Hematopoietic multipotent progenitor cell treated with erythropoietin and hydrocortisone succinate and interleukin-3 and kit ligand, for 17 days (in vitro differentiated cells): ENCODE data around the gene FAM120A.
"Not testable (repeated sequence)": the region's sequence is repeated elsewhere in the genome, so short reads cannot be mapped to it uniquely, and the experiment has no call there.

Experiments
- DNase-seq: peaks from one replicate; pipeline ENCODE4 v3.0.0-alpha.2; 2015; ENCODE audit warnings: low spot score

FAM120A gene

GRCh38 chr9:93509084-93509483, 57.6 kb downstream of the FAM120A start:
- DNase-seq, result no peak

GRCh38 chr9:93510041-93510440, 58.6 kb downstream of the FAM120A start:
- no peak for DNase-seq

GRCh38 chr9:93511228-93511627, 59.7 kb downstream of the FAM120A start:
- not testable (repeated sequence) for DNase-seq

GRCh38 chr9:93512170-93512812, 60.8 kb downstream of the FAM120A start:
- not testable (repeated sequence) for DNase-seq

- DNase-seq, result no peak
Measured at GRCh38 chr9:93513606-93514005, 62.1 kb downstream of the FAM120A start.

GRCh38 chr9:93517331-93517730, 65.8 kb downstream of the FAM120A start:
- no peak for DNase-seq

- DNase-seq, result no peak
Measured at GRCh38 chr9:93520523-93520922, 69.0 kb downstream of the FAM120A start.

GRCh38 chr9:93522736-93523135, 71.3 kb downstream of the FAM120A start:
- no peak for DNase-seq

- DNase-seq, result no peak
Measured at GRCh38 chr9:93523518-93524144, 72.1 kb downstream of the FAM120A start.

- no peak for DNase-seq
Measured at GRCh38 chr9:93525476-93525875, 74.0 kb downstream of the FAM120A start.

- no peak for DNase-seq
Measured at GRCh38 chr9:93531374-93531773, 79.9 kb downstream of the FAM120A start.

GRCh38 chr9:93532141-93532540, 80.7 kb downstream of the FAM120A start:
- no peak for DNase-seq

- no peak for DNase-seq
Measured at GRCh38 chr9:93533863-93534262, 82.4 kb downstream of the FAM120A start.

GRCh38 chr9:93536167-93536566, 84.7 kb downstream of the FAM120A start:
- no peak for DNase-seq

GRCh38 chr9:93536874-93537273, 85.4 kb downstream of the FAM120A start:
- no peak for DNase-seq

- no peak for DNase-seq
Measured at GRCh38 chr9:93540305-93540704, 88.8 kb downstream of the FAM120A start.

- no peak for DNase-seq
Measured at GRCh38 chr9:93541005-93541404, 89.5 kb downstream of the FAM120A start.

GRCh38 chr9:93541581-93542349, 90.3 kb downstream of the FAM120A start:
- DNase-seq, result no peak

GRCh38 chr9:93543117-93543516, 91.6 kb downstream of the FAM120A start:
- DNase-seq, result no peak

- DNase-seq, result no peak
Measured at GRCh38 chr9:93546356-93546755, 94.9 kb downstream of the FAM120A start.

- DNase-seq, result no peak
Measured at GRCh38 chr9:93549611-93550010, 98.1 kb downstream of the FAM120A start.

GRCh38 chr9:93552923-93553322, 101.4 kb downstream of the FAM120A start:
- no peak for DNase-seq

- no peak for DNase-seq
Measured at GRCh38 chr9:93555370-93555769, 103.9 kb downstream of the FAM120A start.
